Upper lobe of left lung (tissue), 4 donors: ENCODE data around the gene TCP11.

Experiments
- CTCF ChIP-seq, 6 experiments: fragments of 450-650 bp in 4 of 6; fragments of 200-600 bp in 2 of 6; sonication (generic) in 2 of 6; IDR thresholded peaks; one replicate each; pipeline ENCODE4 v1.5.1; 2016 to 2019; ENCODE audit warnings: antibody characterized with exemption in 6 of 6
- EP300 ChIP-seq, 4 donors: sonication (generic); formaldehyde crosslinking; IDR thresholded peaks; one replicate each; pipeline ENCODE4 v1.5.1; 2017; ENCODE audit warnings: antibody characterized with exemption in 4 of 4, control low read depth in 2 of 4
- POLR2A ChIP-seq, 4 donors: fragments of 450-650 bp; IDR thresholded peaks; one replicate each; pipeline ENCODE4 v1.5.1; 2016 to 2017; ENCODE audit warnings: antibody characterized with exemption in 4 of 4, mild to moderate bottlenecking in 2 of 4
- POLR2AphosphoS5 ChIP-seq, 2 donors: sonication (generic); formaldehyde crosslinking; IDR thresholded peaks; one replicate each; pipeline ENCODE4 v1.5.1; 2017; ENCODE audit warnings: antibody characterized with exemption in 2 of 2

- TF ChIP-seq POLR2AphosphoS5 (IDR thresholded peaks at IDR 0.05) (no peak), CTCF (IDR thresholded peaks at IDR 0.05) (no peak), POLR2A (IDR thresholded peaks at IDR 0.05) (no peak), EP300 (IDR thresholded peaks at IDR 0.05) (no peak)
Measured at GRCh38 chr6:35185302-35185681, 44.2 kb upstream of the TCP11 start.
